LNCAP (cell line): ENCODE results near the gene BUB1.

ENCODE experiments used
- CTCF ChIP-seq: fragments of 450-650 bp; IDR thresholded peaks from 2 replicates; pipeline ENCODE4 v1.5.1; 2017; ENCODE audit warnings: mild to moderate bottlenecking

The BUB1 gene

GRCh38 chr2:110673201-110673600 is 4.7 kb downstream of the BUB1 start:
- no peak for TF ChIP-seq CTCF

GRCh38 chr2:110670826-110671225 is 7.0 kb downstream of the BUB1 start:
- TF ChIP-seq CTCF: no peak

GRCh38 chr2:110669079-110669478 is 8.8 kb downstream of the BUB1 start:
- no peak for TF ChIP-seq CTCF

GRCh38 chr2:110667071-110667470 is 10.8 kb downstream of the BUB1 start:
- no peak for TF ChIP-seq CTCF

GRCh38 chr2:110664135-110664534 is 13.7 kb downstream of the BUB1 start:
- no peak for TF ChIP-seq CTCF

GRCh38 chr2:110662560-110662959 is 15.3 kb downstream of the BUB1 start:
- no peak for TF ChIP-seq CTCF

GRCh38 chr2:110660558-110660957 is 17.3 kb downstream of the BUB1 start:
- TF ChIP-seq CTCF: no peak

- TF ChIP-seq CTCF: no peak
Observed at GRCh38 chr2:110659248-110659647, 18.6 kb downstream of the BUB1 start.
